ACHN (cell line): ENCODE measurements around the gene CFAP43.

Source experiments
- DNase-seq: peaks from one replicate; pipeline ENCODE4 v3.0.0-alpha.2; 2015
- in situ Hi-C: cut with HindIII; loops from 2 replicates; pipeline ENCODE4 v1.10.0; 2017; ENCODE audit warnings: low sequenced_read_pairs, low pct_ligation_motif_present, low pct_unique_long_range_greater_than_20kb

The CFAP43 gene, protein sequence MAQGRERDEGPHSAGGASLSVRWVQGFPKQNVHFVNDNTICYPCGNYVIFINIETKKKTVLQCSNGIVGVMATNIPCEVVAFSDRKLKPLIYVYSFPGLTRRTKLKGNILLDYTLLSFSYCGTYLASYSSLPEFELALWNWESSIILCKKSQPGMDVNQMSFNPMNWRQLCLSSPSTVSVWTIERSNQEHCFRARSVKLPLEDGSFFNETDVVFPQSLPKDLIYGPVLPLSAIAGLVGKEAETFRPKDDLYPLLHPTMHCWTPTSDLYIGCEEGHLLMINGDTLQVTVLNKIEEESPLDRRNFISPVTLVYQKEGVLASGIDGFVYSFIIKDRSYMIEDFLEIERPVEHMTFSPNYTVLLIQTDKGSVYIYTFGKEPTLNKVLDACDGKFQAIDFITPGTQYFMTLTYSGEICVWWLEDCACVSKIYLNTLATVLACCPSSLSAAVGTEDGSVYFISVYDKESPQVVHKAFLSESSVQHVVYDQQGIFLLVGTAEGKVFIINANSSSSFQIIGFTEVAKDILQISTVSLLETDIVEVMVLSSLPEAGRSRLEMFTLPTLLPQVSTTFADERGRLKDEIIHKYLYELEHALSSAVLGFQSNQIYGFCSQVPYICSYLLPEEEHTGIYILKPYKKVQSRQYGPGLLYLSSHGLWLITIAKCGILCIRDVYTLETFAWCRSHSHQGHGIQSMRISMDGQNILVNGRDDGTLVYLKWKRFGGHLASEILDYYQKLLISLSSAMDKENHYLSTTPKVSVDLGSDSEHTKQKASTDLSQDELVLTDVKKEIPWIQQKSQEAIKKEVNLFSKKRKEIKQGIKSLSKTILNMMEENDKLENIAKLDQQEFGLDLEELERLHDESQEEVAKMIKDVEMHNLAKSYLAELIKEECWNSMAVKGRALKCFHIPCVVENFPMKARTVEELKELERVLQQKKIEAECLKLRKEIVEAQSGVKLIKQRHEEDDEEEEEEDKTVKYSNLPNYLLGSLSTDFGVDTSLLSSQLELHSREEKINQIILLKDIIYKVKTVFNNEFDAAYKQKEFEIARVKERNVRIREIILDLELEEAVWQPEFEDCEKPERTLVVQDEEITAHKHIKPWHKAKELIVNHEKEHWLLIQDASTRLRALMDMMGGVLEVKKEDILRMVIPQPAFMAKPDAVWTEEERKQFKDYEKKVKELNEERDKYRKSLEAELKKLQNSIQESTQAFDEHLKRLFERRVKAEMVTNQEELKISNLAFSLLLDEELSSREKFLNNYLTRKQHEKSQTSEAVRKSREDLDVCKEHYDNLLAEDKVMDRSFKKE (N-terminal part only)

GRCh38 chr10:104231784-104232612 is at the start of gene CFAP43:
TSS of gene CFAP43 (minus strand) at chr10:104232364. CDS start at chr10:104232246, 118 bp downstream.
- peak; percentile 98 for DNase-seq
- in situ Hi-C loops = no loop called here

DNA sequence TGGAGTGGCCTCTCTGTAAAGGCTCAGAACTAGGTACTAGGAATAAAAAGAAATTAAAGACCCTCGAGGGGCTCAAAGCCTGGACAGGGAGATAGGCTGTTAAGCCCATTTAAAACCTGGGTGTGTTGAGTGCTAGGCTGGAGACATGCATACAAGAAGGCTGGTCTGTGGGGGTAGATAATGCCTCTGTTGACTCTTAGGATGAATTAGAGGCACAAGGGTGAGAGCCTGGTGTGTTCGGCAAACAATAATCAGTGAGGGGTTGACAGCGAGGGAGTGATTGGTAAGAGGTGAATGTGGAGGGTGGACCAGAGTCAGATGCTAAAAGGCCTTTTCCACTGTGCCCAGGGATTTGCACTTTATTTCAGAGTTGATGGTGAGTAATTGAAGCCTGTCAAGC is 49.5 kb upstream of the CFAP43 start:
- in situ Hi-C loops = no loop called here
- DNase-seq = no peak

- DNase-seq = no peak
- in situ Hi-C loops = no loop called here
These were observed 47.5 kb upstream of the CFAP43 start for GRCh38 chr10:104279550-104280259.

- no peak for DNase-seq
These were observed 45.6 kb upstream of the CFAP43 start for GRCh38 chr10:104277785-104278184.

DNA sequence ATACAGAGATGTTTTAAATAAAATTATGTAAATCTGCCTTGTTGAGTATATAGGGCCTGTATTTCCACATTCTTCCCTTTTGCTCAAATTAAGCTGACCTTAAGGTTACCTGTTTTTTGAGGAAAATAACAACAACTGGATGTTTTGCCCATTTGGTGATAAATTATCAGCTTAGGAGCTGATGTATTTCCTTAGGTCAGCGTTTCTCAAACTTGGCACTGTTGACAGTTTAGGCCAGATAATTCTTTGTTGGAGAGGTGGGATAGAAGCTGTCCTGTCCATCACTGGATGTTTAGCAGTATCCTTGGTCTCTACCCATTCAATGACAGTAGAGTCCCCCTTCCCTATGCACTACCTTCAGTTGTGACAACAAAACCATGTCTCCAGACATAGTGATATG is 44.0 kb upstream of the CFAP43 start:
- in situ Hi-C loops = no loop called here
- no peak for DNase-seq

More at GRCh38 chr10:104277785-104278184, 45.6 kb upstream of the CFAP43 start:
- in situ Hi-C loops = no loop called here

- peak; percentile 56 for DNase-seq
- in situ Hi-C loops = no loop called here
These were observed 42.9 kb upstream of the CFAP43 start for GRCh38 chr10:104274762-104275721.

GRCh38 chr10:104273899-104274575 is 41.9 kb upstream of the CFAP43 start:
- DNase-seq = no peak
- in situ Hi-C loops = no loop called here

GRCh38 chr10:104273286-104273685 is 41.1 kb upstream of the CFAP43 start:
- DNase-seq = no peak
- in situ Hi-C loops = no loop called here

DNA sequence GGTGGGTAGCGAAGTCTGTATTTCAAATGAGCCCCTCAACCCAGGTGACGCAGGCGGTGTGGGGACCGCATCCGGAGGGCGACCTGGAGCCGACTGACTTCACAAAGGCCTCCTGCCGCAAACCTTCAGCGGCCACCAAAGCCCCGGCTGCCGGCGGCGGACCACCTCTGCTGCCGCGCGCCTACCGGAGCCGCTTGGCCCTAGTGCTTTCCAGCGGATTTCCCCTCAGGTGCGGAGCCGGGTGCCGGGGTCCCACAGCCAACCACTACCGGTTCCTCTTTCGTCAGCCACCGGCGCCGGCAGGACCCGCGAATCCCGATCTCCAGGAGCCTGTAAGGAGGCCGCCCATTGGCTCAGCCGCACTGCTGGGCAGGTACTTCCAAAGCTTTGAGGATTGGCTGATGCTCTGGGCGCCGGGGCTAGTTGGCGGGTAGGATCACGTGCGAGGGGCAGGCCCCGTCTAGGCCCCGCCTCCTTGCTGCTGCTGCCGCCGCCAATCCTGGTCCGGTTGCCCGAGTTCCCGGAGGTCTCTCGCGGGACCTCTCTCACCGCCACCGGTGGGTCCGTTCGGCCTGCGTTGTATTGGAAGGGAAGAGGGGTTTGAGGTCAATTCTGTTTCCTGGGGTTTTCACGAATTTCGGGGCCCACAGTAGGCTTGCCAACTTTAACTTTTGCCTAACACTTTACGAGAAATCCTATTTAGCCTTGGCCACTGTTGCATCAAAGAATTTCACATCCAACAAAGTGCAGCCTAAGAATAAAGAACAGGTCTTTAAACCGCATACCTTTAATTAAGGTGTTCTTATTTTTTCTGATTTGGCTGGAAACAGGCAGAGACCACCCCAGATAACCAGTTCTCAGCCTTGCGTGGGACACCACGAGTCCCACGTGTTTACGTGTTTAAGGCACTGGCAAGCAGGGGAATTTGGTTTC is 36.8 kb upstream of the CFAP43 start, which contains the start of gene GSTO2:
Gene GSTO2, plus strand, starts transcription at position 472 of the 933 bp plus-strand sequence. CDS start 5,732 bp downstream, outside the sequence.
- peak; percentile 100 for DNase-seq
- in situ Hi-C loops = no loop called here

- in situ Hi-C loops = no loop called here
These were observed 36.2 kb upstream of the CFAP43 start for GRCh38 chr10:104268405-104268712.

DNA sequence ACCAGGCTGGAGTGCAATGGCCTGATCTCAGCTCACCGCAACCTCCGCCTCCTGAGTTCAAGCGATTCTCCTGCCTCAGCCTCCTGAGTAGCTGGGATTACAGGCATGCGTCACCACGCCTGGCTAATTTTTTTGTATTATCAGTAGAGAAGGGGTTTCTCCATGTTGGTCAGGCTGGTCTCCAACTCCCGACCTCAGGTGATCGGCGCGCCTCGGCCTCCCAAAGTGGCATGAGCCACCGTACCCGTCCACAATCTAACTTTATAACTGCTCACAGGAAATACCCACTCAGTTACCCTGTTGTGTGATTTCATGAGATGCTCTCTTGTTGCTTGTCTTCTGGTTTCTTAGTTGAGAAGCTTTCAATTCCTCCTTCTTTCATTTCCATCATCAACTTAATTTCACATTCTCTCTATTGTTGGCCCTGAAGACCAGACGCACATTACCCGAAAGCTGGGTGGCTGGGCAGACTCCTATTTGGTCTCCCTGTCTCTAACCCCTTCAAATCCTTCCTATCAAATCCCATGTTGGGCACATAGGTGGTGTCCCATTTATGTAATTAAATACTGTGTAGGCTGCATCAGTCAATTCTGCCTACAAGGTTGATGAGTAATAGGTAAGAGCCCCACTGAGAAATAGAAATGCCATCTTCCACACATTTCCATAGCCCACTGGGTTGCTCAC is 35.7 kb upstream of the CFAP43 start:
- in situ Hi-C loops = no loop called here
- DNase-seq = no peak

More at GRCh38 chr10:104268405-104268712, 36.2 kb upstream of the CFAP43 start:
- peak; percentile 35 for DNase-seq

- in situ Hi-C loops = no loop called here
- DNase-seq = no peak
These were observed 32.6 kb upstream of the CFAP43 start for GRCh38 chr10:104264783-104265182.

GRCh38 chr10:104262055-104262454 is 29.9 kb upstream of the CFAP43 start:
- no peak for DNase-seq
- in situ Hi-C loops = no loop called here

- DNase-seq = peak; percentile 28
- in situ Hi-C loops = no loop called here
These were observed 28.6 kb upstream of the CFAP43 start for GRCh38 chr10:104260775-104261115.
